Body of pancreas (tissue), 4 donors: ENCODE measurements around the gene PALLD. TPM values are rescaled to one million over a fixed set of nuclear protein-coding genes. Genes with fewer than 3 reads are reported as not detected.

Experiments used
- ATAC-seq: fragments of 150-250 bp; one replicate; pipeline ENCODE4 v1.9.1; 2016
- DNase-seq, 4 donors: peaks; one replicate each; pipeline ENCODE4 v3.0.0-alpha.2; 2019
- H3K27ac ChIP-seq, 4 donors: fragments of 200-600 bp; sonication (generic); 1 replicate in 3 of 4; 2 replicates in 1 of 4; pipeline versions ENCODE4 v1.5.1 to v1.6.1; 2016 to 2019; ENCODE audit warnings: mild to moderate bottlenecking in 1 of 4, mixed read lengths in 1 of 4, moderate library complexity in 1 of 4
- H3K27me3 ChIP-seq, 2 donors: fragments of 200-600 bp; sonication (generic); one replicate each; pipeline ENCODE4 v1.6.0; 2016; ENCODE audit warnings: mild to moderate bottlenecking in 1 of 2
- H3K36me3 ChIP-seq, 2 donors: fragments of 200-600 bp; sonication (generic); replicated peaks in 1 of 2; 2 replicates each; pipeline ENCODE4 v1.5.1; 2016; ENCODE audit warnings: low read depth in 2 of 2; ENCODE audit not compliant: insufficient read depth in 1 of 2
- H3K4me1 ChIP-seq: fragments of 200-600 bp; sonication (generic); one replicate; pipeline ENCODE4 v1.6.0; 2016
- H3K4me3 ChIP-seq, 2 donors: fragments of 200-600 bp; sonication (generic); 1 replicate in 1 of 2; 2 replicates in 1 of 2; pipeline ENCODE4 v1.5.1; 2016 to 2019
- H3K9me3 ChIP-seq, 3 donors: fragments of 200-600 bp; sonication (generic); 1 replicate in 2 of 3; 2 replicates in 1 of 3; pipeline ENCODE4 v1.5.1; 2016
- CTCF ChIP-seq, 7 experiments: fragments of 450-650 bp in 4 of 7; fragments of 200-600 bp in 3 of 7; sonication (generic) in 3 of 7; IDR thresholded peaks; one replicate each; pipeline ENCODE4 v1.5.1; 2016 to 2019; ENCODE audit warnings: antibody characterized with exemption in 7 of 7
- POLR2A ChIP-seq, 3 donors: fragments of 450-650 bp; IDR thresholded peaks; one replicate each; pipeline ENCODE4 v1.6.1; 2016; ENCODE audit warnings: antibody characterized with exemption in 3 of 3, mild to moderate bottlenecking in 2 of 3
- WGBS, 2 donors: methylation state at CpG; one replicate each; pipeline ENCODE4 v1.1.5; 2017; 5-methylcytosine and 5-hydroxymethylcytosine counted together
- intact Hi-C: fragments of 100-400 bp; cut with DNase I; formaldehyde crosslinking; loops from one replicate; pipeline ENCODE4 v1.15.1; 2023
- total RNA-seq, 2 donors: library from RNA; depleted of rRNA; stranded (reverse); fragments of >200 nt; gene quantifications; one replicate each; pipeline ENCODE4 v1.1.0, GENCODE V29; 2016

Gene PALLD
- total RNA-seq, 2 donors from 2014 or later, result 46.8 to 52.4 TPM

GRCh38 chr4:168540086-168540485, 43.2 kb downstream of the PALLD start:
- ATAC-seq, result no peak
- H3K36me3 ChIP-seq, result no peaks in the 10 kb centered on the region
- TF ChIP-seq POLR2A (IDR thresholded peaks at IDR 0.05) (no peak), CTCF (IDR thresholded peaks at IDR 0.05) (no peak)
- no peaks in the 10 kb centered on the region for H3K9me3 ChIP-seq
- H3K4me1 ChIP-seq, result no peaks in the 10 kb centered on the region
- no peaks in the 10 kb centered on the region for H3K27me3 ChIP-seq
- H3K27ac ChIP-seq, result no peak overlapping the region
- intact Hi-C loops, result no loop called here
- no peak for DNase-seq
- H3K4me3 ChIP-seq, result no peak overlapping the region
- 64 to 76% methylated on average over 9 of the region's 9 CpGs for WGBS, 2 donors

GRCh38 chr4:168540503-168541265, 43.8 kb downstream of the PALLD start:
- TF ChIP-seq CTCF (IDR thresholded peaks at IDR 0.05) (no peak), POLR2A (IDR thresholded peaks at IDR 0.05) (no peak)
- intact Hi-C loops, result no loop called here
- no peaks in the 10 kb centered on the region for H3K9me3 ChIP-seq
- H3K4me1 ChIP-seq, result no peaks in the 10 kb centered on the region
- H3K27me3 ChIP-seq, result no peaks in the 10 kb centered on the region
- H3K4me3 ChIP-seq, result no peak overlapping the region
- H3K27ac ChIP-seq, result no peak overlapping the region
- H3K36me3 ChIP-seq, result no peaks in the 10 kb centered on the region
- 72 to 75% methylated on average over 6 of the region's 6 CpGs for WGBS, 2 donors
- DNase-seq (no peak), ATAC-seq (no peak)

- Histone ChIP-seq H3K9me3 (no peaks in the 10 kb centered on the region), H3K36me3 (no peaks in the 10 kb centered on the region), H3K27me3 (no peaks in the 10 kb centered on the region), H3K27ac (no peak overlapping the region), H3K4me3 (no peak overlapping the region), H3K4me1 (no peaks in the 10 kb centered on the region)
- DNase-seq (no peak), ATAC-seq (no peak)
- 81 to 88% methylated on average over 7 of the region's 7 CpGs for WGBS, 2 donors
- TF ChIP-seq CTCF (IDR thresholded peaks at IDR 0.05) (no peak), POLR2A (IDR thresholded peaks at IDR 0.05) (no peak)
- intact Hi-C loops, result no loop called here
These were observed 44.6 kb downstream of the PALLD start for GRCh38 chr4:168541266-168541953.

- H3K9me3 ChIP-seq, result no peaks in the 10 kb centered on the region
- intact Hi-C loops, result no loop called here
- no peak for TF ChIP-seq POLR2A (IDR thresholded peaks at IDR 0.05)
- TF ChIP-seq CTCF (IDR thresholded peaks at IDR 0.05), result no peak
- WGBS, 2 donors, result 69 to 77% methylated on average over 4 of the region's 4 CpGs
- no peaks in the 10 kb centered on the region for H3K36me3 ChIP-seq
- DNase-seq (no peak), ATAC-seq (no peak)
- no peaks in the 10 kb centered on the region for H3K27me3 ChIP-seq
- H3K27ac ChIP-seq, result no peak overlapping the region
- no peaks in the 10 kb centered on the region for H3K4me1 ChIP-seq
- H3K4me3 ChIP-seq, result no peak overlapping the region
These were observed 52.3 kb downstream of the PALLD start for GRCh38 chr4:168549143-168549542.
